ENCODE measurements around the gene HAPSTR1. TPM values are rescaled to one million over a fixed set of nuclear protein-coding genes. Genes with fewer than 3 reads are reported as not detected.

The HAPSTR1 gene
- total RNA-seq, 1 experiment from 2014 or later, result 88.9 TPM

GRCh38 chr16:9055661-9056060 lies 35.8 kb upstream of the HAPSTR1 start:
- no peaks in the 10 kb centered on the region for H3K9me3 Mint-ChIP-seq (ENCODE audit: unreplicated experiment)
- intact Hi-C loops (cut with micrococcal nuclease), result no loop called here
- no peak for TF ChIP-seq CTCF (IDR thresholded peaks at IDR 0.05; ENCODE audit: unreplicated experiment)
- H3K27ac Mint-ChIP-seq (ENCODE audit: low read depth, unreplicated experiment), result no peak overlapping the region
- no TSS peak for BruUV-seq (replicated peaks)
- no peaks in the 10 kb centered on the region for H3K4me1 Mint-ChIP-seq (ENCODE audit: insufficient read depth, unreplicated experiment)
- no peaks in the 10 kb centered on the region for H3K27me3 Mint-ChIP-seq (ENCODE audit: insufficient read depth, unreplicated experiment)
- H3K4me3 Mint-ChIP-seq (ENCODE audit: unreplicated experiment), result no peak overlapping the region
- CTCF ChIA-PET, result interaction anchor here (0.6 kb wide), 1 partner anchor 83 kb away, joined by 6 read pairs; no protein-coding TSS in a partner anchor
- POLR2A ChIA-PET, result interaction anchor here (0.5 to 0.7 kb wide), 2 partner anchors 24 to 38 kb away, joined by 3 to 5 read pairs; no protein-coding TSS in a partner anchor
- no peaks in the 10 kb centered on the region for H3K36me3 Mint-ChIP-seq (ENCODE audit: insufficient read depth, unreplicated experiment)
- DNase-seq (ENCODE audit: unreplicated experiment), result no peak

DNA sequence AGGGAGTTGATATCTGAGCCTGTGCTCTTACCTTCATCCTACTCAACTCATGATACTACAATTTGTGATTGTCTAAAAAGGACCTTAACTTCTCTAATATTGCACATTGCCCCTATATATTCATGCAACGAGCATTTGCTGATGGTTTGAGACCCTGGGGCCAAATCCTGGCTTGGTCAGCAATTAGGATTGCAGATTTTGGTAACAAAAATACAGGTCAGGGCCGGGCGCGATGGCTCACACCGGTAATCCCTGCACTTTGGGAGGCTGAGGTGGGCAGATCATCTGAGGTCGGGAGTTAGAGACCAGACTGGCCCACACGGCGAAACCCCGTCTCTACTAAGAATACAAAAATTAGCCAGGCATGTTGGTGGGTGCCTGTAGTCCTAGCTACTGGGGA lies 35.4 kb upstream of the HAPSTR1 start:
- peaks cover 1% of the 10 kb centered on the region for H3K4me1 Mint-ChIP-seq (ENCODE audit: insufficient read depth, unreplicated experiment)
- H3K9me3 Mint-ChIP-seq (ENCODE audit: unreplicated experiment), result no peaks in the 10 kb centered on the region
- H3K27me3 Mint-ChIP-seq (ENCODE audit: insufficient read depth, unreplicated experiment), result no peaks in the 10 kb centered on the region
- no peak for DNase-seq (ENCODE audit: unreplicated experiment)
- POLR2A ChIA-PET, result interaction anchor here (0.5 kb wide), 1 partner anchor 38 kb away, joined by 5 read pairs; no protein-coding TSS in a partner anchor
- no peak for TF ChIP-seq CTCF (IDR thresholded peaks at IDR 0.05; ENCODE audit: unreplicated experiment)
- intact Hi-C loops (cut with micrococcal nuclease), result no loop called here
- CTCF ChIA-PET, result no interaction called here
- no TSS peak for BruUV-seq (replicated peaks)
- no peaks in the 10 kb centered on the region for H3K36me3 Mint-ChIP-seq (ENCODE audit: insufficient read depth, unreplicated experiment)
- no peak overlapping the region for H3K4me3 Mint-ChIP-seq (ENCODE audit: unreplicated experiment)
- no peak overlapping the region for H3K27ac Mint-ChIP-seq (ENCODE audit: low read depth, unreplicated experiment)

DNA sequence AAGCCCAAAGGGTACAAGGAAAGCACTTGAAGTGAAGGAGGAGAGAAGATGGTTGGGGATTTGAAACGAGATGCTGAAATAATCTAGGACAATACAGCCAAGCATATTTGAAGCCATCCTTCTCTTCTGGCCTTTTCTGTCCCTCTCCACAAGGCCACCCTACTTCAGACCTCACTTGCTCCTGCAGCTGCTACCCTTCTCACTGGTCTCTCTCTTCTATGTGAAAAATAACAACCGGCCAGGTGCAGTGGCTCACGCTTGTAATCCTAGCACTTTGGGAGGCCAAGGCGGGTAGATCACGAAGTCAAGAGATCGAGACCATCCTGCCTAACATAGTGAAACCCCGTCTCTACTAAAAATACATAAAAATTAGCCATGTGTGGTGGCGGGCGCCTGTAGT lies 33.2 kb upstream of the HAPSTR1 start:
- Mint-ChIP-seq H3K36me3 (ENCODE audit: insufficient read depth, unreplicated experiment) (peaks cover 11% of the 10 kb centered on the region), H3K4me1 (ENCODE audit: insufficient read depth, unreplicated experiment) (peaks cover 9% of the 10 kb centered on the region), H3K4me3 (ENCODE audit: unreplicated experiment) (no peak overlapping the region), H3K27me3 (ENCODE audit: insufficient read depth, unreplicated experiment) (no peaks in the 10 kb centered on the region), H3K9me3 (ENCODE audit: unreplicated experiment) (no peaks in the 10 kb centered on the region), H3K27ac (ENCODE audit: low read depth, unreplicated experiment) (no peak overlapping the region)
- POLR2A ChIA-PET, result no interaction called here
- TF ChIP-seq CTCF (IDR thresholded peaks at IDR 0.05; ENCODE audit: unreplicated experiment), result no peak
- intact Hi-C loops (cut with micrococcal nuclease), result no loop called here
- no TSS peak for BruUV-seq (replicated peaks)
- CTCF ChIA-PET, result no interaction called here
- no peak for DNase-seq (ENCODE audit: unreplicated experiment)

DNA sequence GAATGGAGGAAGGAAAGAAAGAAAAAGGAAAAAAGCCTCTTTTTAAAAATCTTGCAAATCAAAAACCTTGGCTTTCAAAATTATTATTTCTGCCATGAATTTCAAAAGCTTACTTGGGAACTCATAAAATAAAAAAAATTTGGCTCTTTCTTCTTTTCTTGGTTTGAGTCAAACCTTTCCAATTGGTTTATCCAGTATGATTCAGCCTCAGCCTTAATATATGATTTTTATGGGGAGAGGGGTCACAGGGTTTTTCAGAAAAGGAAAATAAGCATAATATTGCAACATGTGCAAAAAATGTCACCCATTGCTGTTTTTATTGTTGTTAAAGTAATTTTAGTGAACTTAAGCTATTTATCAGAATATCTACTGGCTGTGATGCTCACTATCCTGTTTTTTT lies 31.2 kb upstream of the HAPSTR1 start:
- no TSS peak for BruUV-seq (replicated peaks)
- no peak for DNase-seq (ENCODE audit: unreplicated experiment)
- TF ChIP-seq CTCF (IDR thresholded peaks at IDR 0.05; ENCODE audit: unreplicated experiment), result no peak
- no peaks in the 10 kb centered on the region for H3K9me3 Mint-ChIP-seq (ENCODE audit: unreplicated experiment)
- H3K4me3 Mint-ChIP-seq (ENCODE audit: unreplicated experiment), result no peak overlapping the region
- no peaks in the 10 kb centered on the region for H3K27me3 Mint-ChIP-seq (ENCODE audit: insufficient read depth, unreplicated experiment)
- intact Hi-C loops (cut with micrococcal nuclease), result no loop called here
- peaks cover 9% of the 10 kb centered on the region for H3K4me1 Mint-ChIP-seq (ENCODE audit: insufficient read depth, unreplicated experiment)
- ChIA-PET POLR2A (interaction anchor here (0.7 to 1.3 kb wide), 3 partner anchors 9 to 31 kb away, joined by 3 read pairs; partner anchors contain the start of gene HAPSTR1), CTCF (interaction anchor here (0.8 kb wide), 1 partner anchor 26 kb away, joined by 3 read pairs; no protein-coding TSS in a partner anchor)
- no peak overlapping the region for H3K27ac Mint-ChIP-seq (ENCODE audit: low read depth, unreplicated experiment)
- H3K36me3 Mint-ChIP-seq (ENCODE audit: insufficient read depth, unreplicated experiment), result peaks cover 11% of the 10 kb centered on the region
